Spleen (tissue), 13 donors: ENCODE measurements around the gene PLEKHJ1. TPM values are rescaled to one million over a fixed set of nuclear protein-coding genes. Genes with fewer than 3 reads are reported as not detected.

Experiments
- DNase-seq: peaks from one replicate; pipeline ENCODE4 v3.0.0-alpha.2; 2020
- H3K27ac ChIP-seq, 8 donors: fragments of 200-600 bp; sonication (generic) in 7 of 8; 1 replicate in 4 of 8; 2 replicates in 4 of 8; pipeline versions ENCODE4 v1.5.0 to v1.8.0; 2016 to 2021; ENCODE audit warnings: inconsistent platforms in 4 of 8, mild to moderate bottlenecking in 4 of 8, moderate library complexity in 1 of 8
- H3K27me3 ChIP-seq, 7 donors: fragments of 200-600 bp; sonication (generic) in 6 of 7; replicated peaks in 1 of 7; 1 replicate in 4 of 7; 2 replicates in 3 of 7; pipeline versions ENCODE4 v1.5.0 to v1.8.0; 2016 to 2021; ENCODE audit warnings: inconsistent platforms in 3 of 7, mild to moderate bottlenecking in 1 of 7
- H3K36me3 ChIP-seq, 6 donors: fragments of 200-600 bp; sonication (generic) in 5 of 6; 1 replicate in 4 of 6; 2 replicates in 2 of 6; pipeline versions ENCODE4 v1.5.0 to v1.8.0; 2016 to 2021; ENCODE audit warnings: inconsistent platforms in 2 of 6
- H3K4me1 ChIP-seq, 6 donors: fragments of 200-600 bp; sonication (generic) in 5 of 6; 1 replicate in 3 of 6; 2 replicates in 3 of 6; pipeline versions ENCODE4 v1.5.0 to v1.8.0; 2016 to 2021; ENCODE audit warnings: inconsistent platforms in 3 of 6
- H3K4me3 ChIP-seq, 8 donors: fragments of 200-600 bp; sonication (generic) in 7 of 8; 1 replicate in 4 of 8; 2 replicates in 4 of 8; pipeline versions ENCODE4 v1.5.0 to v1.8.0; 2016 to 2021; ENCODE audit warnings: inconsistent platforms in 4 of 8, mild to moderate bottlenecking in 4 of 8, moderate library complexity in 2 of 8
- H3K9me3 ChIP-seq, 8 donors: fragments of 200-600 bp; sonication (generic) in 7 of 8; 1 replicate in 4 of 8; 2 replicates in 4 of 8; pipeline versions ENCODE4 v1.5.0 to v1.8.0; 2016 to 2021; ENCODE audit warnings: inconsistent platforms in 4 of 8
- CTCF ChIP-seq, 11 experiments: fragments of 200-600 bp in 7 of 11; fragments of 450-650 bp in 4 of 11; sonication (generic) in 4 of 11; IDR thresholded peaks in 8 of 11; conservative IDR thresholded peaks in 3 of 11; 1 replicate in 7 of 11; 2 replicates in 4 of 11; pipeline versions ENCODE4 v1.4.0 to v1.8.0; 2016 to 2021; ENCODE audit warnings: antibody characterized with exemption in 11 of 11, inconsistent platforms in 4 of 11, mild to moderate bottlenecking in 1 of 11
- POLR2A ChIP-seq, 3 donors: fragments of 450-650 bp; IDR thresholded peaks; one replicate each; pipeline ENCODE4 v1.5.1; 2017; ENCODE audit warnings: antibody characterized with exemption in 3 of 3, mild to moderate bottlenecking in 1 of 3
- POLR2AphosphoS5 ChIP-seq, 3 donors: sonication (generic); formaldehyde crosslinking; IDR thresholded peaks; one replicate each; pipeline ENCODE4 v1.5.1; 2017; ENCODE audit warnings: antibody characterized with exemption in 3 of 3
- WGBS, 5 donors: extraction: QIAGEN DNeasy Blood & Tissue Kit in 3 of 5; methylation state at CpG; one replicate each; pipeline versions ENCODE4 v1.1.5 to v1.1.7; 2013 to 2018; 5-methylcytosine and 5-hydroxymethylcytosine counted together
- intact Hi-C: fragments of 100-400 bp; cut with DNase I; formaldehyde crosslinking; loops from one replicate; pipeline ENCODE4 v1.15.0; 2023; ENCODE audit warnings: low total_unique reads
- long read RNA-seq, 2 donors: transcript quantifications; one replicate each; lab custom pipeline, GENCODE V29; 2026
- polyA plus RNA-seq, 3 donors: library from polyadenylated mRNA; stranded (reverse); fragments of 200-250 nt; gene quantifications; one replicate each; pipeline ENCODE4 v1.2.1, GENCODE V29; 2013
- total RNA-seq, 7 donors: library from RNA; depleted of rRNA in 3 of 7; stranded (reverse); fragments of >200 nt in 3 of 7; fragmentation: NEBNext Ultra II Directional in 4 of 7; extraction: Animal tissue kit (Norgen Biotek cat#: 25700) in 4 of 7; gene quantifications; one replicate each; pipeline versions ENCODE4 v1.1.0 to v1.2.1, GENCODE V29; 2016 to 2021
- donor health status: healthy with polysubstance abuse.
- donor health status: DM: no; HTN: no; CAD: no; lungs with moderate emphysema.
- donor health status: DM: no; HTN: no; CAD: no.
- donor health status: Bipolar disorder and iron deficiency.
- donor health status: healthy.
- donor health status: DM: no; HTN: no; CAD: no.
- donor health status: DM: yes; HTN: yes; CAD: no.

The PLEKHJ1 gene
- total RNA-seq: 10 to 100 TPM; 37.7 to 66.6 (median 45.6) TPM
- polyA plus RNA-seq: 100 to 1,000 TPM in 1 of 3 donors, 10 to 100 TPM in 2; 78.5 to 117 (median 91.8) TPM
- long read RNA-seq, donor 1, transcript PLEKHJ1-201 (6 exons, 1,206 nt): major isoform, 30 of 136 reads
- long read RNA-seq, donor 1, partial matches to known transcripts: 103 of 136 reads
- long read RNA-seq, donor 1, other reads (novel, unspliced or antisense): 0 of 136 reads
- long read RNA-seq, donor 2, transcript PLEKHJ1-201 (6 exons, 1,206 nt): major isoform, 20 of 153 reads
- long read RNA-seq, donor 2, partial matches to known transcripts: 95 of 153 reads
- long read RNA-seq, donor 2, other reads (novel, unspliced or antisense): 34 of 153 reads

- H3K36me3 ChIP-seq: peaks cover 0 to 39% (median 19%) of the 10 kb centered on the region in 6 donors
- H3K27ac ChIP-seq: peak within 1 kb of the TSS; percentile 89 to 100 (median 99)
- 0% methylated on average over 57 to 80 of the region's 80 CpGs for WGBS, 5 donors
- H3K4me3 ChIP-seq: peak within 1 kb of the TSS; percentile 74 to 98 (median 94)
- H3K9me3 ChIP-seq: no peaks in the 10 kb centered on the region
- intact Hi-C loops: loop anchor here (5.0 to 10.0 kb wide), 2 partner anchors 72 to 156 kb away; partner anchors contain the start of gene DOT1L
- TF ChIP-seq POLR2A (IDR thresholded peaks at IDR 0.05) (peak; percentile 3 to 79 (median 63)), CTCF (IDR thresholded peaks at IDR 0.05 in 8 of 11, conservative IDR thresholded peaks at IDR 0.05 in 3 of 11) (peak; percentile 99 to 100 (median 100)), POLR2AphosphoS5 (IDR thresholded peaks at IDR 0.05) (peak; percentile 93 to 96 (median 95))
- H3K4me1 ChIP-seq: peaks cover 49 to 89% (median 71%) of the 10 kb centered on the region in 6 donors
- DNase-seq: peak; percentile 99
- H3K27me3 ChIP-seq: no peaks in the 10 kb centered on the region
Observed at GRCh38 chr19:2236314-2237050, at the start of gene PLEKHJ1, which contains the start of gene SF3A2. TSS of gene PLEKHJ1 (minus strand) at chr19:2236329. CDS start at chr19:2236248, 81 bp downstream. TSS of gene SF3A2 (plus strand) at chr19:2236824. CDS start at chr19:2243419, 6,595 bp downstream.

GRCh38 chr19:2283835-2284507, 47.8 kb upstream of the PLEKHJ1 start:
- H3K27me3 ChIP-seq: peaks cover 0 to 5% (median 0%) of the 10 kb centered on the region in 7 donors
- no peak for TF ChIP-seq POLR2AphosphoS5 (IDR thresholded peaks at IDR 0.05)
- TF ChIP-seq CTCF (IDR thresholded peaks at IDR 0.05 in 8 of 11, conservative IDR thresholded peaks at IDR 0.05 in 3 of 11): no peak
- no peak for TF ChIP-seq POLR2A (IDR thresholded peaks at IDR 0.05)
- H3K36me3 ChIP-seq: peaks cover 0 to 7% (median 0%) of the 10 kb centered on the region in 6 donors
- DNase-seq: no peak
- no peaks in the 10 kb centered on the region for H3K9me3 ChIP-seq
- peaks cover 15 to 98% (median 52%) of the 10 kb centered on the region in 6 donors for H3K4me1 ChIP-seq
- 82 to 97% (median 95%) methylated on average over 8 of the region's 8 CpGs for WGBS, 5 donors
- intact Hi-C loops: no loop called here
- H3K4me3 ChIP-seq: no peak overlapping the region
- peak overlapping the region in 2 of 8 donors; percentile 92 to 99 for H3K27ac ChIP-seq

- H3K4me1 ChIP-seq: peaks cover 11 to 98% (median 41%) of the 10 kb centered on the region in 6 donors
- H3K4me3 ChIP-seq: peak overlapping the region in 5 of 8 donors; percentile 37 to 72 (median 44)
- TF ChIP-seq POLR2A (IDR thresholded peaks at IDR 0.05) (no peak), POLR2AphosphoS5 (IDR thresholded peaks at IDR 0.05) (no peak), CTCF (IDR thresholded peaks at IDR 0.05 in 8 of 11, conservative IDR thresholded peaks at IDR 0.05 in 3 of 11) (no peak)
- H3K36me3 ChIP-seq: peaks cover 0 to 16% (median 0%) of the 10 kb centered on the region in 6 donors
- H3K27ac ChIP-seq: peak overlapping the region in 6 of 8 donors; percentile 75 to 99 (median 86)
- H3K27me3 ChIP-seq: no peaks in the 10 kb centered on the region
- 72 to 82% (median 76%) methylated on average over 11 of the region's 11 CpGs for WGBS, 5 donors
- intact Hi-C loops: no loop called here
- no peak for DNase-seq
- H3K9me3 ChIP-seq: no peaks in the 10 kb centered on the region
Observed at GRCh38 chr19:2282862-2283237, 46.7 kb upstream of the PLEKHJ1 start.
